Measurements from ENCODE around the gene MIER2.

DNA sequence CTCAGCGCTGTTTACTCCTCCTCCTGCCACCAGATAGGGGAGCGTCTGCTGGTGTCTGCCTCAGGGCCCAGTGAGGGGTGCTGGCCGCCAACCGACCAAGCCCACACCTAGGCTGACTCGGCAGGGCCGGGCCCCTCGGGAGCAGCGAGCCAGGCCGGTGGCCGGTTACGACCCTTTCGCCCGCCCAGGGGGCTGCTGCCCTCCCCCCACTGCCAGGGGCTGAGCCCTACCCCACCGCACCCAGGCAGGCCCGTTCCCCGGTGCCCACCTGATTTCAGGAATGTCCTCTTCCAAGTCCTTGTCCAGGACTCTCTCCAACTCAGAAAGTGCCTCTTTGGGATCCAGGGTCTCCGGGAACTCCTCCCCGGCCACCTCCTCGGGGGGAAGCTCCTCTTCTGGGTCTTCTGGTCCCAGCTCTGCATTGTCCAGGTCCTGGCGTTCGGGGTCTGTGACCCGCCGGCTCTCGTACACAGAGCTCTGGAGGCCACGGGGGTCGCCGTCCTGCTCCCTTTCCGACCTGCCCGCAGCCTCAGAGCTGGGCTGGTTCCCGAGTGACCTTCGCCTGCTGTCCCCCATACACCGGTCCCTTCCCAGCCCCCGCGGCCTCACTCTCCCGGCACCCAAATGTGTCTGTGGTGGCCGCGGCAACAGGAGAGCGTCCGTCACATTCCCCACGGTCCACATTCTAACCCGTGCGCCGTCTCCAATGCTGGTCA lies 31.0 kb upstream of the MIER2 start:
- TF ChIP-seq, protein P1, sequence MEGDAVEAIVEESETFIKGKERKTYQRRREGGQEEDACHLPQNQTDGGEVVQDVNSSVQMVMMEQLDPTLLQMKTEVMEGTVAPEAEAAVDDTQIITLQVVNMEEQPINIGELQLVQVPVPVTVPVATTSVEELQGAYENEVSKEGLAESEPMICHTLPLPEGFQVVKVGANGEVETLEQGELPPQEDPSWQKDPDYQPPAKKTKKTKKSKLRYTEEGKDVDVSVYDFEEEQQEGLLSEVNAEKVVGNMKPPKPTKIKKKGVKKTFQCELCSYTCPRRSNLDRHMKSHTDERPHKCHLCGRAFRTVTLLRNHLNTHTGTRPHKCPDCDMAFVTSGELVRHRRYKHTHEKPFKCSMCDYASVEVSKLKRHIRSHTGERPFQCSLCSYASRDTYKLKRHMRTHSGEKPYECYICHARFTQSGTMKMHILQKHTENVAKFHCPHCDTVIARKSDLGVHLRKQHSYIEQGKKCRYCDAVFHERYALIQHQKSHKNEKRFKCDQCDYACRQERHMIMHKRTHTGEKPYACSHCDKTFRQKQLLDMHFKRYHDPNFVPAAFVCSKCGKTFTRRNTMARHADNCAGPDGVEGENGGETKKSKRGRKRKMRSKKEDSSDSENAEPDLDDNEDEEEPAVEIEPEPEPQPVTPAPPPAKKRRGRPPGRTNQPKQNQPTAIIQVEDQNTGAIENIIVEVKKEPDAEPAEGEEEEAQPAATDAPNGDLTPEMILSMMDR (IDR thresholded peaks at IDR 0.05) = no peak
- no peak for TF ChIP-seq POLR2AphosphoS5 (IDR thresholded peaks at IDR 0.05; ENCODE audit: insufficient read depth in 1 of 2, low read depth in 1 of 2)

Measured in vagina (tissue), 2 donors.